PC-3 (cell line): ENCODE data around the gene PIEZO2.

Source experiments
- EZH2phosphoT487 ChIP-seq: fragments of 300-600 bp; sonication (generic); IDR thresholded peaks from 2 replicates; pipeline ENCODE4 v1.6.1; 2018; ENCODE audit warnings: mild to moderate bottlenecking, antibody characterized with exemption, low read length, borderline replicate concordance
- TF ChIP-seq, protein P1 (sequence below): fragments of 300-600 bp; sonication (generic); conservative IDR thresholded peaks from 2 replicates; pipeline ENCODE4 v1.5.1; 2017; ENCODE audit warnings: antibody characterized with exemption, low read depth, mild to moderate bottlenecking, low read length

DNA sequence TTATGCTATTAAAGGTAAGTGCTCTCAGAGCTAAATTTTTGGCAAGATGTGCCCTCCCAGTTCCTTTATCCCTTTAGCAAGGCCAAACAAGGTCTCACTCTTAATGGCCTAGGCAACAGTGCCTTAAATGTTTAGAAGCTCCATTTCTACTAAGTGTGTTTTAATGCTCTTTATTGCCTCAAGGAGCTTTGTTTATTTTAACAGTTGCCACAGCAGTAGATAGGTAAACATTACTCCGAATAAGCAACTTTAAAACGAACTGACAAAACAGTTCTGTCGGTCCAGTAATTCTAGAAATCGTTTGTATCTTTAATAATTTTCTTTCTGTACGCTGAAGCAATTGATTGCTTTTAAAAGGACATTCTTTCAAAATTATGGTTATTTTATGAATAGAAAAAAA is 74.5 kb downstream of the PIEZO2 start:
- TF ChIP-seq, protein P1, sequence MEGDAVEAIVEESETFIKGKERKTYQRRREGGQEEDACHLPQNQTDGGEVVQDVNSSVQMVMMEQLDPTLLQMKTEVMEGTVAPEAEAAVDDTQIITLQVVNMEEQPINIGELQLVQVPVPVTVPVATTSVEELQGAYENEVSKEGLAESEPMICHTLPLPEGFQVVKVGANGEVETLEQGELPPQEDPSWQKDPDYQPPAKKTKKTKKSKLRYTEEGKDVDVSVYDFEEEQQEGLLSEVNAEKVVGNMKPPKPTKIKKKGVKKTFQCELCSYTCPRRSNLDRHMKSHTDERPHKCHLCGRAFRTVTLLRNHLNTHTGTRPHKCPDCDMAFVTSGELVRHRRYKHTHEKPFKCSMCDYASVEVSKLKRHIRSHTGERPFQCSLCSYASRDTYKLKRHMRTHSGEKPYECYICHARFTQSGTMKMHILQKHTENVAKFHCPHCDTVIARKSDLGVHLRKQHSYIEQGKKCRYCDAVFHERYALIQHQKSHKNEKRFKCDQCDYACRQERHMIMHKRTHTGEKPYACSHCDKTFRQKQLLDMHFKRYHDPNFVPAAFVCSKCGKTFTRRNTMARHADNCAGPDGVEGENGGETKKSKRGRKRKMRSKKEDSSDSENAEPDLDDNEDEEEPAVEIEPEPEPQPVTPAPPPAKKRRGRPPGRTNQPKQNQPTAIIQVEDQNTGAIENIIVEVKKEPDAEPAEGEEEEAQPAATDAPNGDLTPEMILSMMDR = no peak
- TF ChIP-seq EZH2phosphoT487 = no peak
